ENCODE data around the gene HTRA1. TPM values are rescaled to one million over a fixed set of nuclear protein-coding genes. Genes with fewer than 3 reads are reported as not detected.

HTRA1 gene
- total RNA-seq, 6 experiments from 2014 or later: 55.0 to 67.2 (median 61.9) TPM

DNA sequence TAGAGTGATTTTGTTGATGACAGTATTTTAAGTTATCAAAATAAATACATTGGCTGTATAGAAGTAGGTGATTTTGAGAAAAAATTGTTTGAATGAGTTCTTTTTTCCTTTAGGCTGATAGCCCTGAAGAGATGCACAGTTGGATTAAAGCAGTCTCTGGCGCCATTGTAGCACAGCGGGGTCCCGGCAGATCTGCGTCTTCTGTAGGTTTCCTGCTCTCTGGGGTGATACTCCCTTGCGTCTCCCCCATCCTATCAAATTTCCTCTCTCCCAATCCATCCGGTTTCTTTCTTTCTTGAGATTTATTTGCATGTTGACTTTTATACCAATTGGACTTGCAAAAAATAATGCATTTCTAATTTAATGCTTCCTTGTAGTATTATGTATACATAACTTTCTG lies 34.5 kb upstream of the HTRA1 start:
- 0 out of 2 replicates have a peak, but pooled peaks cover under 1% of the 10 kb centered on the region for H3K27me3 Mint-ChIP-seq (ENCODE audit: insufficient read depth)
- TF ChIP-seq, protein P1, sequence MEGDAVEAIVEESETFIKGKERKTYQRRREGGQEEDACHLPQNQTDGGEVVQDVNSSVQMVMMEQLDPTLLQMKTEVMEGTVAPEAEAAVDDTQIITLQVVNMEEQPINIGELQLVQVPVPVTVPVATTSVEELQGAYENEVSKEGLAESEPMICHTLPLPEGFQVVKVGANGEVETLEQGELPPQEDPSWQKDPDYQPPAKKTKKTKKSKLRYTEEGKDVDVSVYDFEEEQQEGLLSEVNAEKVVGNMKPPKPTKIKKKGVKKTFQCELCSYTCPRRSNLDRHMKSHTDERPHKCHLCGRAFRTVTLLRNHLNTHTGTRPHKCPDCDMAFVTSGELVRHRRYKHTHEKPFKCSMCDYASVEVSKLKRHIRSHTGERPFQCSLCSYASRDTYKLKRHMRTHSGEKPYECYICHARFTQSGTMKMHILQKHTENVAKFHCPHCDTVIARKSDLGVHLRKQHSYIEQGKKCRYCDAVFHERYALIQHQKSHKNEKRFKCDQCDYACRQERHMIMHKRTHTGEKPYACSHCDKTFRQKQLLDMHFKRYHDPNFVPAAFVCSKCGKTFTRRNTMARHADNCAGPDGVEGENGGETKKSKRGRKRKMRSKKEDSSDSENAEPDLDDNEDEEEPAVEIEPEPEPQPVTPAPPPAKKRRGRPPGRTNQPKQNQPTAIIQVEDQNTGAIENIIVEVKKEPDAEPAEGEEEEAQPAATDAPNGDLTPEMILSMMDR (IDR thresholded peaks at IDR 0.05): no peak
- H3K36me3 Mint-ChIP-seq (ENCODE audit: low read depth): peaks cover 5% of the 10 kb centered on the region; the same call in 1 of the 2 replicates
- no peaks in the 10 kb centered on the region for H3K9me3 Mint-ChIP-seq
- H3K4me3 Mint-ChIP-seq: no peak overlapping the region
- DNase-seq: no peak
- peaks cover 7% of the 10 kb centered on the region for H3K4me1 Mint-ChIP-seq (ENCODE audit: low read depth)
- no peak overlapping the region for H3K27ac Mint-ChIP-seq

- Mint-ChIP-seq H3K4me3 (no peak overlapping the region), H3K4me1 (ENCODE audit: low read depth) (peaks cover 2% of the 10 kb centered on the region), H3K27me3 (ENCODE audit: insufficient read depth) (no peaks in the 10 kb centered on the region), H3K36me3 (ENCODE audit: low read depth) (peaks cover 5% of the 10 kb centered on the region; the same call in 1 of the 2 replicates), H3K9me3 (no peaks in the 10 kb centered on the region), H3K27ac (no peak overlapping the region)
- DNase-seq: no peak
- TF ChIP-seq, protein P1 (IDR thresholded peaks at IDR 0.05): no peak
Measured at GRCh38 chr10:122427280-122427679, 34.1 kb upstream of the HTRA1 start.

- H3K27ac Mint-ChIP-seq: no peak overlapping the region
- TF ChIP-seq, protein P1 (IDR thresholded peaks at IDR 0.05): peak; percentile 94
- peak; percentile 48 for DNase-seq
- no peak overlapping the region for H3K4me3 Mint-ChIP-seq
- no peaks in the 10 kb centered on the region for H3K9me3 Mint-ChIP-seq
- no peaks in the 10 kb centered on the region for H3K4me1 Mint-ChIP-seq (ENCODE audit: low read depth)
- peaks cover 4% of the 10 kb centered on the region; the same call in 1 of the 2 replicates for H3K27me3 Mint-ChIP-seq (ENCODE audit: insufficient read depth)
- no peaks in the 10 kb centered on the region for H3K36me3 Mint-ChIP-seq (ENCODE audit: low read depth)
Measured at GRCh38 chr10:122435212-122435827, 26.0 kb upstream of the HTRA1 start.

- peak; percentile 58 for DNase-seq
- Mint-ChIP-seq H3K9me3 (no peaks in the 10 kb centered on the region), H3K27me3 (ENCODE audit: insufficient read depth) (peaks cover 4% of the 10 kb centered on the region; the same call in 1 of the 2 replicates), H3K4me3 (peak overlapping the region; percentile 7; the same call in 1 of the 2 replicates), H3K36me3 (ENCODE audit: low read depth) (no peaks in the 10 kb centered on the region), H3K4me1 (ENCODE audit: low read depth) (peaks cover 15% of the 10 kb centered on the region), H3K27ac (peak overlapping the region; percentile 6; the same call in 1 of the 2 replicates)
- TF ChIP-seq, protein P1 (IDR thresholded peaks at IDR 0.05): no peak
Measured at GRCh38 chr10:122441961-122442360, 19.4 kb upstream of the HTRA1 start.

DNA sequence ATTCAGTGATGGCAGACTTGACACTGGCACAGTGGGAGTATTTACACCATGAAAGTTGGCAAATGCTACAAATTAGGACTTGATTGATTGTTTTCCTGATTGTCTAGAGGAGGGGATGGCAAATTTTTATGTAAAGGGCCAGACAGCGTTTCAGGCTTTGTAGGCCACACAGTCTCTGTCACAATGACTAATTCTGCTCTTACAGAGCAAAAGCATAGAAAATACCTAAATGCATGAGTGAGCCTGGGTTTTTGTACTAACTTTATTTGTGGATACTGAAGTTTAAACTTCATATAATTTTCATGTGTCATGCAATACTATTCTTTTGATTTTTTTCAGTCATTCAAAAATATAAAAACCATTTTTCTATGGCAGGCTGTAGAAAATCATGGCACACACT lies 15.9 kb upstream of the HTRA1 start:
- Mint-ChIP-seq H3K27ac (no peak overlapping the region), H3K36me3 (ENCODE audit: low read depth) (no peaks in the 10 kb centered on the region), H3K9me3 (no peaks in the 10 kb centered on the region), H3K4me3 (no peak overlapping the region), H3K27me3 (ENCODE audit: insufficient read depth) (no peaks in the 10 kb centered on the region; the same call in 1 of the 2 replicates), H3K4me1 (ENCODE audit: low read depth) (peaks cover 18% of the 10 kb centered on the region)
- TF ChIP-seq, protein P1 (IDR thresholded peaks at IDR 0.05): no peak
- DNase-seq: no peak
